Measurements from ENCODE around the gene TP53AIP1.

Gene TP53AIP1

GRCh38 chr11:128903248-128904061 lies 39.2 kb downstream of the TP53AIP1 start:
- no peaks in the 10 kb centered on the region for H3K9me3 ChIP-seq
- no peak for TF ChIP-seq CTCF (IDR thresholded peaks at IDR 0.05)
- no peak overlapping the region for H3K4me3 ChIP-seq (ENCODE audit: low read depth in 1 of 2, low read length in 1 of 2)
- H3K27me3 ChIP-seq, result peaks cover 65% of the 10 kb centered on the region
- no peaks in the 10 kb centered on the region for H3K36me3 ChIP-seq
- no peak overlapping the region for H3K27ac ChIP-seq
- H3K4me1 ChIP-seq (ENCODE audit: control insufficient read depth in 1 of 2, insufficient read depth in 1 of 2, low read depth in 1 of 2, low read length in 1 of 2), result peaks cover 0 to 15% of the 10 kb centered on the region in 2 experiments

DNA sequence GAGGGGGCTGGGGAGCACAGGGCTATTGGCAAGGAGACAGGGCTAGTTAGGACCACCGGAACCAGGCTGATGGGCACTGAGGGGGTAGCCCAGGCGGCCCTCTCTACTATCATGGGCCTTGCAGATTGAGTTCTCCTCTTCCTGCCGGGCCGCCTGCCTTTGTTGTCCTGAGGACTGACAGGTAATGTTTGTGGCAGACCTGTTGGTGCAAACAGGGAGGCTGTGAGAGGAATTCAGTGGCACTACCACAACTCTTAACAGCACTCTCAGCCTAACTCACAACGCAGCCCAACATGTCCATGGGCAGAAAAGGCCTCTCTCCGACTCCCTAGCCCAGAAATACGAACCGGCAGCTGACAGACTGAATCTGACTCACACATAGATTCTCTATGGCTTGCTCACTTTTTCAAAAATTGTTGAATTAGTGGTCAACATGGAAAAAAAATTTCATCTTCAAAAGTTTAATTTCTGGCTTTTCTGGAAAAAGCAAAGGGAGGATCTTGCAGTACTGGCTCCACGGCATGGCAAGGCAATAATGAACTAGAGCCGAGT lies 40.1 kb downstream of the TP53AIP1 start:
- no peak overlapping the region for H3K27ac ChIP-seq
- H3K4me3 ChIP-seq (ENCODE audit: low read depth in 1 of 2, low read length in 1 of 2), result no peak overlapping the region
- no peaks in the 10 kb centered on the region for H3K36me3 ChIP-seq
- no peak for TF ChIP-seq CTCF (IDR thresholded peaks at IDR 0.05)
- peaks cover 57% of the 10 kb centered on the region for H3K27me3 ChIP-seq
- H3K9me3 ChIP-seq, result no peaks in the 10 kb centered on the region
- peaks cover 0 to 15% of the 10 kb centered on the region in 2 experiments for H3K4me1 ChIP-seq (ENCODE audit: control insufficient read depth in 1 of 2, insufficient read depth in 1 of 2, low read depth in 1 of 2, low read length in 1 of 2)

GRCh38 chr11:128901653-128902514 lies 40.8 kb downstream of the TP53AIP1 start:
- Histone ChIP-seq H3K4me3 (ENCODE audit: low read depth in 1 of 2, low read length in 1 of 2) (no peak overlapping the region), H3K9me3 (no peaks in the 10 kb centered on the region), H3K27ac (no peak overlapping the region), H3K4me1 (ENCODE audit: control insufficient read depth in 1 of 2, insufficient read depth in 1 of 2, low read depth in 1 of 2, low read length in 1 of 2) (peaks cover 0 to 15% of the 10 kb centered on the region in 2 experiments), H3K36me3 (no peaks in the 10 kb centered on the region), H3K27me3 (peaks cover 50% of the 10 kb centered on the region)
- TF ChIP-seq CTCF (IDR thresholded peaks at IDR 0.05), result no peak

GRCh38 chr11:128900468-128900867 lies 42.2 kb downstream of the TP53AIP1 start:
- Histone ChIP-seq H3K27ac (no peak overlapping the region), H3K4me3 (ENCODE audit: low read depth in 1 of 2, low read length in 1 of 2) (no peak overlapping the region), H3K36me3 (no peaks in the 10 kb centered on the region), H3K4me1 (ENCODE audit: control insufficient read depth in 1 of 2, insufficient read depth in 1 of 2, low read depth in 1 of 2, low read length in 1 of 2) (peaks cover 0 to 8% of the 10 kb centered on the region in 2 experiments), H3K27me3 (peaks cover 35% of the 10 kb centered on the region), H3K9me3 (no peaks in the 10 kb centered on the region)
- TF ChIP-seq CTCF (IDR thresholded peaks at IDR 0.05), result no peak

DNA sequence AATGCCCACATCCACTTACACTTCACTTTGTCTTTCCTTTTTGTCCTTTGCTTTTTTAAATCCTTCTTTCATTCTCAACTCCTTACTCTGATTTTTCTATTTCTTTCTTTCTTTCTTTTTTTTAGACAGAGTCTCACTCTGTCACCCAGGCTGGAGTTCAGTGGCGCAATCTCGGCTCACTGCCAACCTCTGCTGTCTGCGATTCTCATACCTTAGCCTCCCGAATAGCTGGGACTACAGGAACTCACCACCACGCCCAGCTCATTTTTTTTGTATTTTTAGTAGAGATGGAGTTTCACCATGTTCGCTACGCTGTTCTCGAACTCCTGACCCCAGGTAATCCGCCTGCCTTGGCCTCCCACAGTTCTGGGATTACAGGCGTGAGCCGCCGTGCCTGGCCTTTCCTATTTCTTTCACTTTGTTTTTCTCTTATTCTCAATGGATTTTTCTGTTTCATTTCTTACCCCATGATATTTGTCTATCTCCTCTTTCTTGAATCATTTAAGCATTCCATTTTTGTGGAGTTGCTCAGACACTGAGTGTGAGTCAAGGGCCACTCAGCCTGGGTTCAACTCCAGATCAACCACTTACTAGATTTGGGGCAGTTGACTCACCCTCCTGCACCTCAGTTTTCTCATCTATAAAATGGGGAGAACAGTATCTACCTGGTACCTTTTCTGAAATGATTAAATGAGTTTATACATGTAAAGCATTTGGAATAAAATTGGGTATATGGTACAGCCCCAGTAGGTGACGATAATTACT lies 43.9 kb downstream of the TP53AIP1 start:
- no peak overlapping the region for H3K27ac ChIP-seq
- no peaks in the 10 kb centered on the region for H3K36me3 ChIP-seq
- no peak overlapping the region for H3K4me3 ChIP-seq (ENCODE audit: low read depth in 1 of 2, low read length in 1 of 2)
- H3K27me3 ChIP-seq, result peaks cover 28% of the 10 kb centered on the region
- no peaks in the 10 kb centered on the region for H3K9me3 ChIP-seq
- H3K4me1 ChIP-seq (ENCODE audit: control insufficient read depth in 1 of 2, insufficient read depth in 1 of 2, low read depth in 1 of 2, low read length in 1 of 2), result no peaks in the 10 kb centered on the region
- TF ChIP-seq CTCF (IDR thresholded peaks at IDR 0.05), result no peak

Data from neutrophil (primary cell).